NT2/D1 (cell line): ENCODE results near the gene ELK4.
A peak's percentile ranks its signal among the peaks of the same experiment; 100 is the strongest.

Source experiments
- DNase-seq: peaks from one replicate; pipeline ENCODE4 v3.0.0-alpha.2; 2011; ENCODE audit warnings: low read depth, low spot score
- H3K27me3 ChIP-seq: 2 replicates; pipeline ENCODE4 v1.6.0; 2011; ENCODE audit warnings: mild to moderate bottlenecking; ENCODE audit not compliant: insufficient read length, insufficient read depth
- H3K36me3 ChIP-seq: 2 replicates; pipeline ENCODE4 v1.6.1; 2011; ENCODE audit warnings: mild to moderate bottlenecking, low read length, mixed read lengths; ENCODE audit not compliant: insufficient read depth, insufficient read length
- H3K4me1 ChIP-seq: 2 replicates; pipeline ENCODE4 v1.5.1; 2011; ENCODE audit not compliant: insufficient read depth, insufficient read length
- H3K4me3 ChIP-seq: 2 replicates; pipeline ENCODE4 v1.5.1; 2011; ENCODE audit warnings: low read depth; ENCODE audit not compliant: insufficient read length
- H3K9ac ChIP-seq: 2 replicates; pipeline ENCODE4 v1.6.0; 2011; ENCODE audit warnings: low read depth; ENCODE audit not compliant: insufficient read length
- H3K9me3 ChIP-seq: 2 replicates; pipeline ENCODE4 v1.5.1; 2011; ENCODE audit warnings: mild to moderate bottlenecking, low read length; ENCODE audit not compliant: insufficient read depth
- SUZ12 ChIP-seq: IDR thresholded peaks from 2 replicates; pipeline ENCODE4 v1.6.1; 2011; ENCODE audit not compliant: insufficient read length, insufficient read depth; ENCODE audit errors: extremely low read depth
- YY1 ChIP-seq: IDR thresholded peaks from 2 replicates; pipeline ENCODE4 v1.6.1; 2011; ENCODE audit not compliant: insufficient read length, insufficient read depth
- ZNF274 ChIP-seq: IDR thresholded peaks from 2 replicates; pipeline ENCODE4 v1.6.1; 2011; ENCODE audit warnings: mild to moderate bottlenecking, low read depth, low read length

ELK4 gene

DNA sequence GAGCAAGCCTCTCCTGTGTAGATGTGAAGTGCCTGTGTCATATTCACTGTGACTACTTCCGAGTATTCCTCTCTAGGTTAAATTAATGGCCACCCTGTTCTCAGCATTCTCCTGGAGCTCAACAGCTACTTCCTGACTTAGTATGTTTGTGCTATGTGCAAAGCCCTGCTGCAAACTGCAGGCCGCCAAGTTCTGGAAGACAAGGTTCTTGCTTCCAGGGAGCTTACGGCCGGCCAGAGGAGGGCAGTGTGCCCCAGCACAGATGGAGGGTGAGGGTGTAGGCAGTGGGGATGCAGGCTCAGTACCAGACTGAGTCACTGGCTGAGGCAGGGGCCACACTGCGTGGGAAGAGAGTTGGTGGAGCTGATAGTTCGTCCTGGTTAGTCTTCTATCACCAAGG is 43.2 kb downstream of the ELK4 start:
- peaks cover 8% of the 10 kb centered on the region for H3K27me3 ChIP-seq
- TF ChIP-seq SUZ12, result no peak
- TF ChIP-seq ZNF274, result no peak
- no peak for TF ChIP-seq YY1
- no peak overlapping the region for H3K9ac ChIP-seq
- H3K4me1 ChIP-seq, result peaks cover 13% of the 10 kb centered on the region
- no peaks in the 10 kb centered on the region for H3K36me3 ChIP-seq
- peak; percentile 61 for DNase-seq
- no peaks in the 10 kb centered on the region for H3K9me3 ChIP-seq
- H3K4me3 ChIP-seq, result no peak overlapping the region

DNA sequence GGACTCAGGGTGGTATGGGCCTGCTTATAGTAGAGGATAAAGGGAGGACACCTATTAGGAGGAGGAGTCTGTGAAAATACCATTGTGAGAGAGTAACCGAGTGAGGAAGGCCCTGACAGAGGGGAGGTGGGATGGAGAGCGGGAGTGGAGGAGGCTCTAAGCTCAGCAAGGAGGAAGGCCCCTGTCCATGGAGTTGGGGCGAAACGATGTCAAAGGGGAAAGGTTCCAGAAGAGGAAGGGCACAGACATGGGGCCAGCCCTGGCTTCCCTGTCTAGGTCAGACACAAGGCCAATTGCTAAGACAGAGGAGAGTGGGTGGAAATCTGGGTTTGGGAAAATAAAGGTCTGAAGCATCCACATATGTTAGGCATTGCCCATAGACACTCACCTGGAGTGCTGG is 44.2 kb downstream of the ELK4 start:
- Histone ChIP-seq H3K9me3 (no peaks in the 10 kb centered on the region), H3K4me1 (peaks cover 14% of the 10 kb centered on the region), H3K36me3 (no peaks in the 10 kb centered on the region), H3K4me3 (no peak overlapping the region), H3K9ac (no peak overlapping the region), H3K27me3 (peaks cover 8% of the 10 kb centered on the region)
- no peak for DNase-seq
- TF ChIP-seq ZNF274, result no peak

- Histone ChIP-seq H3K4me1 (peaks cover 23% of the 10 kb centered on the region), H3K36me3 (no peaks in the 10 kb centered on the region), H3K4me3 (no peak overlapping the region), H3K27me3 (peaks cover 14% of the 10 kb centered on the region), H3K9ac (no peak overlapping the region), H3K9me3 (no peaks in the 10 kb centered on the region)
- no peak for TF ChIP-seq SUZ12
- TF ChIP-seq ZNF274, result no peak
- TF ChIP-seq YY1, result no peak
- DNase-seq, result no peak
Measured at GRCh38 chr1:205585835-205586785, 45.7 kb downstream of the ELK4 start.

- DNase-seq, result no peak
- Histone ChIP-seq H3K4me3 (no peak overlapping the region), H3K4me1 (peaks cover 24% of the 10 kb centered on the region), H3K9ac (no peak overlapping the region), H3K36me3 (no peaks in the 10 kb centered on the region), H3K27me3 (peaks cover 16% of the 10 kb centered on the region), H3K9me3 (no peaks in the 10 kb centered on the region)
- TF ChIP-seq ZNF274 (no peak), SUZ12 (no peak), YY1 (no peak)
Measured at GRCh38 chr1:205585169-205585834, 46.5 kb downstream of the ELK4 start.

DNA sequence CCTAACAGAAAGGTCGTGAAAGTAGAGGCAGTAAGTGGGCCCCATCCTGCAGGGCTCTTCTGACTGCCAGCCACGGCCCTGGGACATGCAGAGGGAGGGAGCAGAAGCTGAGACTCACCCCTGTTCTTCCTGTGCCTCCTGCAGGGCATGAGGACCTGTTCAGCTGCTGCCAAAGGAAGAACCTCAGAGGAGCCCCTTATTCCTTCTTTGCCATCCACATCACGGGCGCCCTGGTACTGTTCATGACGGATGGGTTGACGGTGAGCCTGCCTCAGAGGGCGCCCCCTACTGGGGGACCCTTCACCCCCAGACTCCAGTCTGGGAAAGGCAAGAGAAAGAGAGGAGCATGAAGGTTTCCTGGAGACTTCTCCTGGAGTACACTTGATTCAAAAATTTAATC is 47.1 kb downstream of the ELK4 start:
- Histone ChIP-seq H3K36me3 (no peaks in the 10 kb centered on the region), H3K4me1 (peaks cover 27% of the 10 kb centered on the region), H3K9ac (no peak overlapping the region), H3K9me3 (no peaks in the 10 kb centered on the region), H3K4me3 (no peak overlapping the region), H3K27me3 (peaks cover 12% of the 10 kb centered on the region)
- TF ChIP-seq YY1, result no peak
- no peak for TF ChIP-seq SUZ12
- TF ChIP-seq ZNF274, result no peak
- DNase-seq, result no peak

GRCh38 chr1:205583461-205584130 is 48.2 kb downstream of the ELK4 start:
- Histone ChIP-seq H3K4me1 (peaks cover 31% of the 10 kb centered on the region), H3K36me3 (no peaks in the 10 kb centered on the region), H3K27me3 (peaks cover 10% of the 10 kb centered on the region), H3K9me3 (no peaks in the 10 kb centered on the region), H3K4me3 (no peak overlapping the region), H3K9ac (no peak overlapping the region)
- no peak for DNase-seq
- TF ChIP-seq YY1, result no peak
- TF ChIP-seq SUZ12, result no peak
- no peak for TF ChIP-seq ZNF274
